SJCRH30 (cell line): ENCODE results near the gene WDR1. TPM values are rescaled to one million over a fixed set of nuclear protein-coding genes. Genes with fewer than 3 reads are reported as not detected.

ENCODE experiments used
- DNase-seq, 2 experiments: peaks; one replicate each; pipeline ENCODE4 v3.0.0-alpha.2; 2015 to 2020
- H3K27ac ChIP-seq: fragments of 250-450 bp; sonication (Bioruptor Pico); 2 replicates; pipeline ENCODE4 v1.5.1; 2020; ENCODE audit warnings: mild to moderate bottlenecking, moderate library complexity
- H3K27me3 ChIP-seq: fragments of 250-450 bp; sonication (Bioruptor Pico); 2 replicates; pipeline ENCODE4 v1.5.1; 2020; ENCODE audit warnings: mild to moderate bottlenecking, moderate library complexity
- H3K36me3 ChIP-seq: fragments of 250-450 bp; sonication (Bioruptor Pico); 2 replicates; pipeline ENCODE4 v1.5.1; 2020; ENCODE audit warnings: mild to moderate bottlenecking, moderate library complexity
- H3K4me1 ChIP-seq: fragments of 250-450 bp; sonication (Bioruptor Pico); 2 replicates; pipeline ENCODE4 v1.5.1; 2020; ENCODE audit warnings: mild to moderate bottlenecking, moderate library complexity
- H3K4me3 ChIP-seq: fragments of 250-450 bp; sonication (Bioruptor Pico); 2 replicates; pipeline ENCODE4 v1.5.1; 2020; ENCODE audit warnings: mild to moderate bottlenecking, moderate library complexity
- H3K9me3 ChIP-seq: fragments of 250-450 bp; sonication (Bioruptor Pico); replicated peaks from 2 replicates; pipeline ENCODE4 v1.5.1; 2020; ENCODE audit warnings: mild to moderate bottlenecking, moderate library complexity
- total RNA-seq: library from RNA; depleted of rRNA; stranded (reverse); fragments of >200 nt; shearing (Covaris generic); gene quantifications from 2 replicates; pipeline ENCODE4 v1.2.3, GENCODE V29; 2014

WDR1 gene
- total RNA-seq, 1 experiment from 2014 or later: 95.1 TPM

- Histone ChIP-seq H3K36me3 (no peaks in the 10 kb centered on the region), H3K4me3 (no peak overlapping the region), H3K9me3 (no peaks in the 10 kb centered on the region), H3K27ac (no peak overlapping the region), H3K27me3 (no peaks in the 10 kb centered on the region), H3K4me1 (peaks cover 15% of the 10 kb centered on the region)
- DNase-seq: no peak
Measured at GRCh38 chr4:10051517-10052135, 65.0 kb downstream of the WDR1 start.

GRCh38 chr4:10050721-10051120, 65.9 kb downstream of the WDR1 start:
- Histone ChIP-seq H3K4me1 (peaks cover 15% of the 10 kb centered on the region), H3K27me3 (no peaks in the 10 kb centered on the region)
- DNase-seq: no peak

GRCh38 chr4:10050261-10050661, 66.3 kb downstream of the WDR1 start:
- H3K9me3 ChIP-seq: no peaks in the 10 kb centered on the region
- H3K36me3 ChIP-seq: no peaks in the 10 kb centered on the region
- no peaks in the 10 kb centered on the region for H3K27me3 ChIP-seq
- no peak overlapping the region for H3K4me3 ChIP-seq
- peaks cover 13% of the 10 kb centered on the region for H3K4me1 ChIP-seq
- DNase-seq: no peak
- H3K27ac ChIP-seq: no peak overlapping the region

More at GRCh38 chr4:10050721-10051120, 65.9 kb downstream of the WDR1 start:
- Histone ChIP-seq H3K36me3 (no peaks in the 10 kb centered on the region), H3K9me3 (no peaks in the 10 kb centered on the region), H3K4me3 (no peak overlapping the region), H3K27ac (no peak overlapping the region)

GRCh38 chr4:10048941-10049697, 67.5 kb downstream of the WDR1 start:
- Histone ChIP-seq H3K36me3 (no peaks in the 10 kb centered on the region), H3K4me1 (peaks cover 2% of the 10 kb centered on the region; the same call in 1 of the 2 replicates), H3K27ac (no peak overlapping the region), H3K27me3 (no peaks in the 10 kb centered on the region), H3K4me3 (no peak overlapping the region), H3K9me3 (no peaks in the 10 kb centered on the region)
- DNase-seq: no peak

GRCh38 chr4:10047967-10048366, 68.6 kb downstream of the WDR1 start:
- Histone ChIP-seq H3K4me1 (peaks cover 2% of the 10 kb centered on the region; the same call in 1 of the 2 replicates), H3K9me3 (no peaks in the 10 kb centered on the region), H3K27ac (no peak overlapping the region), H3K27me3 (no peaks in the 10 kb centered on the region), H3K4me3 (no peak overlapping the region), H3K36me3 (no peaks in the 10 kb centered on the region)
- no peak for DNase-seq

- H3K9me3 ChIP-seq: peaks cover 7% of the 10 kb centered on the region
- no peaks in the 10 kb centered on the region for H3K36me3 ChIP-seq
- peaks cover 2% of the 10 kb centered on the region; the same call in 1 of the 2 replicates for H3K4me1 ChIP-seq
- no peak overlapping the region for H3K27ac ChIP-seq
- H3K4me3 ChIP-seq: no peak overlapping the region
- H3K27me3 ChIP-seq: no peaks in the 10 kb centered on the region
- no peak for DNase-seq
Measured at GRCh38 chr4:10046471-10046870, 70.1 kb downstream of the WDR1 start.

DNA sequence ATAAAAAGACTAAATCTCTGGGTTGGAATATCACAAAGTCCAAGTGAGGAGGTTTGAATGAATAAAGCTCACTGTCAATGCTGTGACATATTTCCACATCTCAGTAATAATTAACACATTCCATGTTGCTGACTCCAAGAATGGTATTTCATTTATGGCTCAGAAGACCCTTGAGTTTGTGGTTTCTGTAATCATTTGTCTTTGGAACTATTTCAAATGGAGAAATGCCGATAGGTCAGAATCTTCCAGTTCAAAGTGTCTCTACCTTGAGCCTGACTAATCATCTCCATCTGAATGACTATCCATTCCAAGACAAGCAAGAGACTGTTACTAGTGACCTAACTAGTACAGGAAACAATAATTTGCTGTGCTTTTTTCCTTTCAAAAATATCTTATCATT, 71.1 kb downstream of the WDR1 start:
- H3K36me3 ChIP-seq: no peaks in the 10 kb centered on the region
- peaks cover 7% of the 10 kb centered on the region for H3K9me3 ChIP-seq
- no peak for DNase-seq
- no peaks in the 10 kb centered on the region for H3K27me3 ChIP-seq
- no peak overlapping the region for H3K27ac ChIP-seq
- peaks cover 9% of the 10 kb centered on the region; the same call in 1 of the 2 replicates for H3K4me1 ChIP-seq
- H3K4me3 ChIP-seq: no peak overlapping the region

GRCh38 chr4:10041036-10041435, 75.6 kb downstream of the WDR1 start:
- peaks cover 7% of the 10 kb centered on the region for H3K9me3 ChIP-seq
- H3K27ac ChIP-seq: no peak overlapping the region
- no peak overlapping the region for H3K4me3 ChIP-seq
- peaks cover 6% of the 10 kb centered on the region; the same call in 1 of the 2 replicates for H3K4me1 ChIP-seq
- no peak for DNase-seq
- H3K27me3 ChIP-seq: no peaks in the 10 kb centered on the region
- H3K36me3 ChIP-seq: no peaks in the 10 kb centered on the region

GRCh38 chr4:10040049-10040892, 76.3 kb downstream of the WDR1 start:
- Histone ChIP-seq H3K4me1 (peaks cover 6% of the 10 kb centered on the region; the same call in 1 of the 2 replicates), H3K9me3 (peaks cover 7% of the 10 kb centered on the region), H3K4me3 (no peak overlapping the region), H3K27me3 (no peaks in the 10 kb centered on the region), H3K27ac (no peak overlapping the region), H3K36me3 (no peaks in the 10 kb centered on the region)
- no peak for DNase-seq

GRCh38 chr4:10036807-10037342, 79.7 kb downstream of the WDR1 start:
- peaks cover 26% of the 10 kb centered on the region for H3K4me1 ChIP-seq

DNA sequence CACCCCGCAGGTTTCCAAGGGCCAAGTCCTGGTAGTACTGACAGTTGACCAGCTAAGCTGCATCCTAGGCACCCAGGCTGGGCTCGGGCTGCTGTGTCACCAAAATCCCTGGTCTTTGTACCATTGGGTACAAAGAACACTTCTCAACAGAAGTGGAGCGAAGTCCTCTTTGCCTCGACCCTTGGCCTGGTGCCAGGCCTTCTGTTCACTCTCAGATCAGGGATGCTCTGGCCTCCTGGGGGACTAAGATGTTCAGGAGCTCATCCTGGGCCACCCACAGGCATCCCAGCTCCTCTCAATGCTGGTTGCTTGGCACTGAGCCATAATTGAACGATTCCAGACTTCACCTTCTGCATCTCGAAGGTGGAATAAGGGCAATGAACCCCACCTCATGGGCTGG, 81.5 kb downstream of the WDR1 start:
- Histone ChIP-seq H3K4me1 (peaks cover 30% of the 10 kb centered on the region), H3K4me3 (no peak overlapping the region), H3K27me3 (no peaks in the 10 kb centered on the region), H3K27ac (no peak overlapping the region), H3K9me3 (no peaks in the 10 kb centered on the region), H3K36me3 (no peaks in the 10 kb centered on the region)
- DNase-seq: no peak

More at GRCh38 chr4:10036807-10037342, 79.7 kb downstream of the WDR1 start:
- Histone ChIP-seq H3K36me3 (no peaks in the 10 kb centered on the region), H3K9me3 (no peaks in the 10 kb centered on the region), H3K4me3 (no peak overlapping the region), H3K27ac (no peak overlapping the region), H3K27me3 (no peaks in the 10 kb centered on the region)
- no peak for DNase-seq

DNA sequence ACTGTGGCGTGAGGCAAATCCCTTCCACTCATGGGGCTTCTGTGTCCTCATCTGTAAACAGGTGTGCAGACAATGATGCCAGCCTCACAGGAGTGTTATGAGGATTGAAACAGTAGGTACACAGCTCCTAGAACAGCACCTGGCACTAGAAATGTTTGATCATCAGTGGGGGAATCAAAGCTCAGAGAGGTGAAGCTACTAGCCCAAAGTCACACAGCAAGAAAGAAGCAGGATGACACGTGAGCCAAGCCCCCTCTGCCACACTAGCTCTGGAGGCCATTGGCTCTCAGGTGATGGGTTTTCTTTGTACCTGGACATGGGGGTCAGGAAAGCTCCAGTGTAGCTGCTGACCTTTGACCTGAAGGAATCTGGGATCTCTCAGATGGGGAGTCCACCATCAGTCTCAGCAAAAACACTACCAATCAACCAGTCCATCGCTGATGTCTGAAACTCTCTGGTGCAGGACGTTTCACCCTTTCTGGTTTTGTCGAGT, 81.9 kb downstream of the WDR1 start:
- no peak overlapping the region for H3K4me3 ChIP-seq
- DNase-seq: no peak
- peaks cover 30% of the 10 kb centered on the region for H3K4me1 ChIP-seq

GRCh38 chr4:10034136-10034535, 82.5 kb downstream of the WDR1 start:
- no peaks in the 10 kb centered on the region for H3K27me3 ChIP-seq
- peaks cover 30% of the 10 kb centered on the region for H3K4me1 ChIP-seq
- H3K4me3 ChIP-seq: no peak overlapping the region
- H3K27ac ChIP-seq: no peak overlapping the region
- H3K36me3 ChIP-seq: no peaks in the 10 kb centered on the region
- no peak for DNase-seq
- no peaks in the 10 kb centered on the region for H3K9me3 ChIP-seq

More for the DNA sequence above, 81.9 kb downstream of the WDR1 start:
- no peak overlapping the region for H3K27ac ChIP-seq
- no peaks in the 10 kb centered on the region for H3K36me3 ChIP-seq
- H3K9me3 ChIP-seq: no peaks in the 10 kb centered on the region
- H3K27me3 ChIP-seq: no peaks in the 10 kb centered on the region

- H3K27ac ChIP-seq: peak overlapping the region; percentile 1; the same call in 1 of the 2 replicates
- H3K4me3 ChIP-seq: peak overlapping the region; percentile 20; the same call in 1 of the 2 replicates
- no peaks in the 10 kb centered on the region for H3K36me3 ChIP-seq
- peaks cover 30% of the 10 kb centered on the region for H3K4me1 ChIP-seq
- H3K9me3 ChIP-seq: no peaks in the 10 kb centered on the region
- no peaks in the 10 kb centered on the region for H3K27me3 ChIP-seq
- peak; percentile 36 to 59 for DNase-seq
Measured at GRCh38 chr4:10033191-10033881, 83.3 kb downstream of the WDR1 start.
